CD14-positive monocyte (primary cell): ENCODE measurements around the gene PROB1. TPM values are rescaled to one million over a fixed set of nuclear protein-coding genes. Genes with fewer than 3 reads are reported as not detected.

ENCODE experiments used
- DNase-seq, 3 donors: peaks; one replicate each; pipeline ENCODE4 v3.0.0-alpha.2; 2011 to 2022
- H2AFZ ChIP-seq: 2 replicates; pipeline ENCODE4 v1.6.0; 2012; ENCODE audit warnings: mild to moderate bottlenecking, low read depth, low read length, inconsistent platforms; ENCODE audit not compliant: insufficient read depth, poor library complexity, severe bottlenecking
- H3K27ac ChIP-seq, 2 donors: 1 replicate in 1 of 2; 2 replicates in 1 of 2; pipeline ENCODE4 v1.5.1; 2012 to 2013; ENCODE audit warnings: low read length in 2 of 2, control low read depth in 1 of 2, inconsistent platforms in 1 of 2, low read depth in 1 of 2, mild to moderate bottlenecking in 1 of 2
- H3K27me3 ChIP-seq, 2 donors: one replicate each; pipeline versions ENCODE4 v1.6.0 to v1.6.1; 2011 to 2013; ENCODE audit warnings: low read length in 2 of 2; ENCODE audit not compliant: control insufficient read depth in 2 of 2, insufficient read depth in 2 of 2
- H3K36me3 ChIP-seq, 2 donors: replicated peaks in 1 of 2; 1 replicate in 1 of 2; 2 replicates in 1 of 2; pipeline versions ENCODE4 v1.5.1 to v1.6.1; 2012 to 2013; ENCODE audit warnings: low read length in 2 of 2, control low read depth in 1 of 2, inconsistent platforms in 1 of 2, mild to moderate bottlenecking in 1 of 2; ENCODE audit not compliant: insufficient read depth in 2 of 2, control insufficient read depth in 1 of 2
- H3K4me1 ChIP-seq, 2 donors: 1 replicate in 1 of 2; 2 replicates in 1 of 2; pipeline versions ENCODE4 v1.5.1 to v1.6.1; 2012 to 2013; ENCODE audit warnings: low read length in 2 of 2, control low read depth in 1 of 2, inconsistent platforms in 1 of 2, mild to moderate bottlenecking in 1 of 2, moderate library complexity in 1 of 2; ENCODE audit not compliant: insufficient read depth in 2 of 2, control insufficient read depth in 1 of 2
- H3K4me2 ChIP-seq: replicated peaks from 2 replicates; pipeline ENCODE3; 2012; ENCODE audit warnings: low read length, moderate library complexity, mild to moderate bottlenecking; ENCODE audit not compliant: poor library complexity, severe bottlenecking; ENCODE audit errors: extremely low read depth
- H3K4me3 ChIP-seq, 3 experiments: fragments of 200-600 bp in 1 of 3; sonication (generic) in 1 of 3; replicated peaks in 1 of 3; 1 replicate in 2 of 3; 2 replicates in 1 of 3; pipeline ENCODE4 v1.5.1; 2011 to 2013; ENCODE audit warnings: low read length in 3 of 3, mild to moderate bottlenecking in 3 of 3, control low read depth in 2 of 3, low read depth in 2 of 3, inconsistent platforms in 1 of 3, moderate library complexity in 1 of 3
- H3K79me2 ChIP-seq: 2 replicates; pipeline ENCODE4 v1.6.0; 2012; ENCODE audit warnings: mild to moderate bottlenecking, control low read depth, inconsistent platforms, low read length, moderate library complexity; ENCODE audit not compliant: insufficient read depth
- H3K9ac ChIP-seq: 2 replicates; pipeline ENCODE4 v1.6.0; 2017; ENCODE audit warnings: low read length, mild to moderate bottlenecking; ENCODE audit not compliant: insufficient read depth, poor library complexity, severe bottlenecking
- H3K9me3 ChIP-seq, 2 donors: replicated peaks in 1 of 2; 1 replicate in 1 of 2; 2 replicates in 1 of 2; pipeline versions ENCODE4 v1.5.1 to v1.6.1; 2012 to 2013; ENCODE audit warnings: low read length in 2 of 2, control low read depth in 1 of 2; ENCODE audit not compliant: control insufficient read depth in 1 of 2, insufficient read depth in 1 of 2
- H4K20me1 ChIP-seq: 2 replicates; pipeline ENCODE4 v1.6.0; 2012; ENCODE audit warnings: mild to moderate bottlenecking, low read length, control low read depth, moderate library complexity; ENCODE audit not compliant: insufficient read depth
- H3K27ac Mint-ChIP-seq, 7 donors: one replicate each; pipeline ENCODE4 v1.8.0; 2020; ENCODE audit warnings: mild to moderate bottlenecking in 7 of 7, mixed read lengths in 7 of 7, moderate library complexity in 6 of 7, inconsistent platforms in 2 of 7
- H3K27me3 Mint-ChIP-seq, 3 donors: one replicate each; pipeline ENCODE4 v1.8.0; 2021 to 2022; ENCODE audit warnings: low read depth in 3 of 3, mild to moderate bottlenecking in 3 of 3, mixed read lengths in 3 of 3, moderate library complexity in 3 of 3, inconsistent platforms in 1 of 3
- H3K36me3 Mint-ChIP-seq, 2 donors: one replicate each; pipeline ENCODE4 v1.8.0; 2020; ENCODE audit warnings: mixed read lengths in 2 of 2, inconsistent platforms in 1 of 2, mild to moderate bottlenecking in 1 of 2
- H3K4me1 Mint-ChIP-seq: one replicate; pipeline ENCODE4 v1.8.0; 2020; ENCODE audit warnings: mild to moderate bottlenecking, mixed read lengths
- H3K4me3 Mint-ChIP-seq, 2 donors: one replicate each; pipeline ENCODE4 v1.8.0; 2020; ENCODE audit warnings: mild to moderate bottlenecking in 2 of 2, mixed read lengths in 2 of 2, moderate library complexity in 1 of 2
- H3K9me3 Mint-ChIP-seq, 7 donors: one replicate each; pipeline ENCODE4 v1.8.0; 2020 to 2022; ENCODE audit warnings: mixed read lengths in 7 of 7, mild to moderate bottlenecking in 6 of 7, moderate library complexity in 6 of 7, inconsistent platforms in 2 of 7
- WGBS: methylation state at CpG from one replicate; pipeline ENCODE4 v1.1.5; 2013; ENCODE audit warnings: missing lambda C conversion rate; ENCODE audit not compliant: insufficient coverage; 5-methylcytosine and 5-hydroxymethylcytosine counted together
- intact Hi-C, 2 donors: fragments of 100-400 bp; cut with micrococcal nuclease; formaldehyde crosslinking; loops; one replicate each; pipeline versions ENCODE4 v1.15.0 to v1.15.1; 2023
- polyA plus RNA-seq, 3 donors: library from polyadenylated mRNA; depleted of rRNA in 1 of 3; unstranded in 2 of 3; stranded (reverse) in 1 of 3; fragments of 300-500 nt in 2 of 3; fragments of >200 nt in 1 of 3; fragmentation: Illumina TruSeq in 2 of 3; gene quantifications; 1 replicate in 2 of 3; 2 replicates in 1 of 3; pipeline ENCODE4 v1.2.3, GENCODE V29; 2012 to 2021
- TF ChIP-seq, protein P1 (sequence below): fragments of 200-600 bp; IDR thresholded peaks from one replicate; pipeline ENCODE4 v1.8.0; 2022; ENCODE audit warnings: antibody characterized with exemption, mild to moderate bottlenecking

PROB1 gene
- polyA plus RNA-seq, 3 donors: 0.05 to 0.11 TPM; not detected in 1

DNA sequence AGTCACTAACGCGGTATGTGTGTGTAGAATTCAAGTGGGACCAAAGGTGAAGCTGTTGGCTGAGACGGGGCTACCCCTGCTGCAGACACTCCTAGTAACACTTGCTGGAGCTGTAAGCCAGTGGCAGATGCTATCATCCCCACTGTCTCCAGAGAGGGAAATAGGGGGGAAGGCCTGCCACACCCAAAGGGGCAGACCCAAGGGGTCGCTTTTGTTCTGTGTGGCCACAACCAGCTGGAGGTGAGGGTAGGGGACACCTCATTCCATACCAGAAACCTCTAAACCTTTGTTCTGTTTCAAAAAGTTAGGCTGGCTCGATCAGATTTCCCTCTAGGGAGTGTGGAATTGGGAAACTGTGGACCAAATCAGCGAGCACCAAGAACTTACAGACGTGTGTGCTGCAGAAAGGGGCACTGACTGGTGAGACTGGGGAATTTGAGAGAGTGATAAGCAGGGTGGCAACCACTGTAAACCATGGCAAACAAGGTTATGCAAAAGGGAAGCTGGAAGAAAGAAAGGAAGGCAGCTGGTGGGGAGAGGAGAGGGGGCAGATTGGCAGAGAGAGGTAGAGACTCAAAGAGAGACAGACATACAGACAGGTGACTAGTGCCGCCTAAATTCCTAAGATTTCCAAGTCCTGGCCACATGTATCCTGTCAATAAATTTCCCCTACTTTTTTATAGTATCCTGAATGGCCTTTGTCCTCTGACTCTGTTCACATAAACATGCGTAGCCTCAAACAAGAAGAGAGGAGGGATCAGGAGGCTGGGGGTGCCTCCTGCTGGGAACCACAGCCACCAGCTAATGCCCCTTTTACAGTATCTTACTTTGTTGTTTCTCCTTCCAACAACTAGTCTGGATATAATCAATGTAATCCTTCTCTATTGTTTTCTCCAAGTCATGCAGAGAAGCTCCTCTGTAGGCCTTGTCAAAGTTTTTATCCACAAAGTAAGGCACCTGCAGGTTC is 24.6 kb upstream of the PROB1 start:
- H3K36me3 Mint-ChIP-seq: peaks cover 4 to 8% of the 10 kb centered on the region in 2 donors
- Histone ChIP-seq H3K9me3 (no peaks in the 10 kb centered on the region), H3K9ac (no peak overlapping the region), H3K79me2 (no peaks in the 10 kb centered on the region), H3K4me1 (no peaks in the 10 kb centered on the region), H3K4me3 (no peak overlapping the region), H3K27me3 (no peaks in the 10 kb centered on the region), H2AFZ (no peak overlapping the region), H3K27ac (no peak overlapping the region), H3K4me2 (no peak overlapping the region), H3K36me3 (no peaks in the 10 kb centered on the region), H4K20me1 (no peaks in the 10 kb centered on the region)
- H3K4me3 Mint-ChIP-seq: no peak overlapping the region
- no peak overlapping the region for H3K27ac Mint-ChIP-seq
- H3K4me1 Mint-ChIP-seq: peaks cover 4% of the 10 kb centered on the region
- intact Hi-C loops: no loop called here
- WGBS: 68% methylated on average over 4 of the region's 9 CpGs
- DNase-seq: no peak
- peaks cover 0 to 1% (median 0%) of the 10 kb centered on the region in 3 donors for H3K27me3 Mint-ChIP-seq
- TF ChIP-seq, protein P1, sequence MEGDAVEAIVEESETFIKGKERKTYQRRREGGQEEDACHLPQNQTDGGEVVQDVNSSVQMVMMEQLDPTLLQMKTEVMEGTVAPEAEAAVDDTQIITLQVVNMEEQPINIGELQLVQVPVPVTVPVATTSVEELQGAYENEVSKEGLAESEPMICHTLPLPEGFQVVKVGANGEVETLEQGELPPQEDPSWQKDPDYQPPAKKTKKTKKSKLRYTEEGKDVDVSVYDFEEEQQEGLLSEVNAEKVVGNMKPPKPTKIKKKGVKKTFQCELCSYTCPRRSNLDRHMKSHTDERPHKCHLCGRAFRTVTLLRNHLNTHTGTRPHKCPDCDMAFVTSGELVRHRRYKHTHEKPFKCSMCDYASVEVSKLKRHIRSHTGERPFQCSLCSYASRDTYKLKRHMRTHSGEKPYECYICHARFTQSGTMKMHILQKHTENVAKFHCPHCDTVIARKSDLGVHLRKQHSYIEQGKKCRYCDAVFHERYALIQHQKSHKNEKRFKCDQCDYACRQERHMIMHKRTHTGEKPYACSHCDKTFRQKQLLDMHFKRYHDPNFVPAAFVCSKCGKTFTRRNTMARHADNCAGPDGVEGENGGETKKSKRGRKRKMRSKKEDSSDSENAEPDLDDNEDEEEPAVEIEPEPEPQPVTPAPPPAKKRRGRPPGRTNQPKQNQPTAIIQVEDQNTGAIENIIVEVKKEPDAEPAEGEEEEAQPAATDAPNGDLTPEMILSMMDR: no peak
- peaks cover 0 to 1% (median 0%) of the 10 kb centered on the region in 7 donors for H3K9me3 Mint-ChIP-seq

DNA sequence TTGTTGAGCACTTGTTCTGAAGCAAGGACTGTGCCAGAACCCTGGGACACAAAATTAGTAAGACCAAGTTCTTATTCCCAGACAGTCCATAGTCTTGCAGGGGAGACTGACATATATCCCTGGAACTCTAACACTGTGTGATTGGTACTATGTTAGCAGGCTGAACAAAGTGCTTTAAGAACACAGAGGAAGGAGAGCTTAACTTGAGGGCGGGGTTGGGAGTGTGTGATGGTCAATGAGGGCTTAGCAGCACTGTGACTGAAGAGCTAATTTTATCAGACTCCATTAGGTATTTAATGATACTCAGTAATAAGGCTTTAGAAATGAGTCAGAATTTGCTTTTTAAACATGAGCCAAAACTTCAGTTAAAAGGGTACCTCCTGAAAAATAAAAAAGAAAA is 23.9 kb upstream of the PROB1 start:
- H4K20me1 ChIP-seq: no peaks in the 10 kb centered on the region
- H3K9ac ChIP-seq: no peak overlapping the region
- TF ChIP-seq, protein P1: no peak
- no CpG with 5 or more reads among the region's 1 CpG for WGBS
- intact Hi-C loops: no loop called here
- Mint-ChIP-seq H3K4me1 (no peaks in the 10 kb centered on the region), H3K4me3 (no peak overlapping the region), H3K36me3 (peaks cover 4 to 8% of the 10 kb centered on the region in 2 donors), H3K9me3 (peaks cover 0 to 1% (median 0%) of the 10 kb centered on the region in 7 donors), H3K27me3 (peaks cover 0 to 1% (median 0%) of the 10 kb centered on the region in 3 donors), H3K27ac (no peak overlapping the region)
- H3K9me3 ChIP-seq: no peaks in the 10 kb centered on the region
- no peaks in the 10 kb centered on the region for H3K36me3 ChIP-seq
- no peak for DNase-seq
- H2AFZ ChIP-seq: no peak overlapping the region
- no peaks in the 10 kb centered on the region for H3K27me3 ChIP-seq
- no peak overlapping the region for H3K4me3 ChIP-seq
- H3K27ac ChIP-seq: no peak overlapping the region
- no peaks in the 10 kb centered on the region for H3K79me2 ChIP-seq
- H3K4me1 ChIP-seq: no peaks in the 10 kb centered on the region
- H3K4me2 ChIP-seq: no peak overlapping the region
